CD4-positive, alpha-beta T cell treated with Interleukin-6 at 100 ng/mL for 8 hours (primary cell): ENCODE data around the gene CDX1.

Experiments
- DNase-seq: peaks from one replicate; pipeline ENCODE4 v3.0.0-alpha.2; 2020; ENCODE audit warnings: mixed read lengths, low spot score

CDX1 gene

DNA sequence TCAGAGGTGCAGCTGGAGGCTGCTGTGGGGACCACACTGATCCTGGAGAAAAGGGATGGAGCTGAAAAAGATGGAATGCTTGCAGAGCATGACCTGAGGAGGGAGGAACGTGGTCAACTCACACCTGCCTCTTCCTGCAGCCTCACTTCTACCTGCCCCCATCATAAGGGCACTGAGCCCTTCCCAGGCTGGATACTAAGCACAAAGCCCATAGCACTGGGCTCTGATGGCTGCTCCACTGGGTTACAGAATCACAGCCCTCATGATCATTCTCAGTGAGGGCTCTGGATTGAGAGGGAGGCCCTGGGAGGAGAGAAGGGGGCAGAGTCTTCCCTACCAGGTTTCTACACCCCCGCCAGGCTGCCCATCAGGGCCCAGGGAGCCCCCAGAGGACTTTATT, 17.4 kb downstream of the CDX1 start:
- no peak for DNase-seq

DNA sequence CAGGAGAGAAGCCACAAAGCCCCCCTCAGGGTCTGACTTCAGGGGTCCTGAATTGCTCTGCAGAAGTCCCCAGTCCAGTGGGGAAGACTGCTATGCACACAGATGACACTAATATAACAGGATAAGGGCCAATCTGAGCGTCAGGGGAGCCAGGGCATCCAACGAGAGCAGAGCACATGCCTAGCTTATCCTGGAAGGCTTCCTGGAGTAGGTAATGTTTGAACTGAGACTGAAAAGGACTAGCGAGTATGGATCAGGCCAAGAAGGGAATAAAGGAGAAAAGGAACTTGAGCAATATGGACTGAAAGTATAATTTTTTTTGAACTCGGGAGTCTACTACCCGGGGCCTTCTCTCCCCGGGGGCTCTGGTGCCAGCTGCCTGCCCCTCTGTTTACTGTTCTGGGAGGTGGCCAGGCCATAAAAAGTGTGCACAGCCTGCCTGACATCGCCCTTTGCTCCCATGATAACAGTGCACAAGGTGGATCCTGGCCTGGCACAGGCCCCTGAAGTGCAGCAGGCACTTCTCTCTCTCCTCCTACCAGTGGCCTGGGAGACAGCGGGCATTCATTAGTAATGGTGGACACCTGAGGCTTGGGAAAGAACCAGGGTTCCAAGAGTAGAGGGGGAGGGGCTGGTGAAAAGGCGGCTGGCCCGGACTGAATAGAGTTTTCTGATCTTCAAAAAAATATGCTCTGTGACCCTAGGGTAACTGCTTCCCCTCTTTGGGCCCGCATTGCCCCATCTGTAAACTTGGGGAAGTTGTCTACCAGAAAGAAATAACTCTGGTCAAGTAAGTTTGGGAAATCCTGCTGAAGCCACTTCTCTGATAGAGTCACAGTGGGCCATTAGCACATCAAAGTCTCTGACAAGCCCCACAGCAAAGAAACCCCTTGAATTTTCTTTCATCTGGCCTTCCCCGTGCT, 18.7 kb downstream of the CDX1 start:
- DNase-seq: no peak

DNA sequence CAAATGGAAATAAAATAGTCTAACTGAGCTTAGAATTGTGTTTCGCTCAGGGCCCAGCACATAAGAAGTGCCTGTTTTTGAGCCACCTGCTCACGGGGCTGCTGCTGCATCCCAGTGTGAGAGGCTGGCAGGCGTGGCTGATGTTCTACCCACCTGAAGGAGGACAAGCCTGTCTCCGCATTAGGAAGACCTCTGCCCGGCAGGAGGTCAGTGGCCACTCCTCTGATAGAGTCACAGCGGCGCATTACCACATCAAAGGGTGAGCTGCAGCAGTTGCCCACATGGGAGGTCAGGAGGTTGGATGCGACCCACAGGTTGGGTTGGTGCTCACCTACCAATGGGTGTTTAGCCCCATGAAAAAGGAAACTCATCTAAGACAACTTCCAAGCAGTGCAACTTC, 19.6 kb downstream of the CDX1 start:
- DNase-seq: no peak

DNA sequence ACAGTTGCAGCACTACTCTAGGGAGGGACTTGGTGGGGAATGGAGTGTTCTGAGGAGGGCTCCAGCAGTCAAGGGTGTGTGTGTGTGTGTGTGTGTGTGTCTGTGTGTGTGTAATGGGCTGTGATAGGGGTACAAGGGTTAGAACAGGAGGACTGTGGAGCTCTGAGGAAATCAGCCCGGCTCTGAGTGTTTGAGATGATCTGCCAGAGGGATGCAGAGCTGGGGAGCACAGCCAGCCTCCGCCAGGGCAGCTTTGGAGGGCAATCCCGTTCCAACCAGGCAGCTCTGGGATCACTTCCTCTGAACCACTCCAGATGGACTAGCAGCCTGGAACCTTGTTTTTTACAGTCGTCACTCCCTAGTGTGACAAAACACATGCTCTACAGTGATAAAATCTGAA, 20.3 kb downstream of the CDX1 start:
- no peak for DNase-seq

DNA sequence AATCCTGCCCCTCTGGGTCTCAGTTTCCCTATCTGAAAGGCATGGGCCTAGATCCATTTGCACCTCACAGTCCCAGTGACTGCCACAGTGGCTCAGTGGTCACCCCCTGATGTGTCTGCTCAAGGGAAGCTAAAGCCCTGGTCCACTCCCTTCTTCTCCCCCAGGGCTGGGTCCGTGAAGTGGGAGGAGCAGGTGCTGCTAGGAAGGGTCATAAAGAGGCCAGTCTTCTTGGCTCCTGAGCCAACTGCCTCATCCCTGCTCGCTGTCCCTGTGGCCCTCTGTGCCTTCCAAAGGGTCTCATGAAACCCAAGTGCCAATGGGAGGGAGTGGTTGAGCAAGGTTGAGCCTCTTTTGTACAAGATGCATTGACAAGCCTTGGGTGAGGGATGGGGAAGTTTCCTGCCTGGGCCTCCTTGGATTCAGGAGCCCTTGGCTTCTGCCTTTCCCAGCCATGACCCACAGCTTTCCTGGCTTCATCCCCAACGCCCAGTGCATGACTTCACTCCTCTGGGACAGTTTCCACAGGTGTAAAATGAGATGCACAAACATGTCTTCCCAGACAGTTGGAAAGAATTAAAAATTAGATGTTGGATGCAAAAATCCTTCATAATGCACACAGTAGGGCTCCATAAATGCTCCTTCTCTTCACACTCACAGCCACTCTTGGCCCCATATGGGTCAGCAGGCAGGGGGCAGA, 21.7 kb downstream of the CDX1 start:
- DNase-seq: no peak

DNA sequence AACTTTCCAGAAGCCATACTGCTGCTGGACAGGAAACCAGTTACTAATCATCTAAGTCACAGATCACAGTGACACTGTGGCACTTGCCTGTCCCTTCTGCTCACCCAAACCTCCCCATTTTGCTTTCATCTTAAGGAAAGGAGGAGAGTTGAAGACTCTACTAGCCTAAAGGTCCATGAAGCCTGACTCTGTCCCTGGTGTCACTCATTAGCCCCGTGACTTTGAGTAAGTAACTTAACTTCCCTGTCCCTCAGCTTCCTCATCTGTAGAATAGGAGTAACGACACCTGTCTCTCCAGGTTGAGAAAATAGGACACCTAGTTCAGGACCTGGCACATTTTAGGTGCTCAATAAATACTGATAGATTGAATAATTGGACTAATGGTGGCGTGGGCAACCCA, 22.7 kb downstream of the CDX1 start:
- no peak for DNase-seq

DNA sequence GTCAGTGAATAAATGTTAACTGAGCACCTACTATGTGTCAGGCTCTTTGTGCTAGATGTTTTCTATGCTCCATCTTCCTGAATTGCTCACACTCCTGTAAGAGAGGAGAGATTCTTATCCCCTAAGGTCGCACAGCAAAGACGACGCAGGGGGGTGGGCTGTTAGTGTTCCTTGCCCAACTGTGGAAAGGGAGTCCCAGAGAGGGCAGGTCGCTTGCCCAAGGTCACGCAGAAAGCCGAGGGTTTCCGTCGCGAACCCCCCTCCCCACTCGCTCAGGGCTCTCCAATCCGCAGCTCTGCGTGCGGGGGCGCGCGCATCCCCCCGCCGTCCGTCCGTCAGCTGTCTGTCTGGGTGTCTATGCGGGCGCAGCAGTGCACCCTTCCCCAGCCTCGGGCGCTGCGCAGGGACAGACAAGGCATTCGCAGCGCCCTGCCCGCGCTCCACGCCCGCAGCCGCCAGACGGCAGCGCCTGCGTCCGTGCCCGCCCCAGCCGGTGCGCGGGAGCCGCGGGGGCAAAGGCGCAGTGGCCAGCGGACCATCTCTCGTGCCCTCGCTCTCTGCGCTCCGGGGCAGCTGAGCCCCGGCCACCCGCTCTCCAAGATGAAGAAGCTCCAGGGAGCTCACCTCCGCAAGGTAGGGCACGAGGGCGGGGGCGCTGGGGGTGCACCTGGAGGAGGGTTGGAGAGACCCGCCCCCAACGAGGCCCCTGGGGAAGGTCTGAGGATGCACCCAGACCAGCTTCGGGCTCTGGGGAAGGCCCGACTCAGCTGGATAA, 23.3 kb downstream of the CDX1 start, which contains the start of gene SLC6A7:
SLC6A7 (plus strand) TSS at position 335 of the 775 bp plus-strand sequence; CDS start at position 601, 266 bp downstream.
- DNase-seq: no peak

DNA sequence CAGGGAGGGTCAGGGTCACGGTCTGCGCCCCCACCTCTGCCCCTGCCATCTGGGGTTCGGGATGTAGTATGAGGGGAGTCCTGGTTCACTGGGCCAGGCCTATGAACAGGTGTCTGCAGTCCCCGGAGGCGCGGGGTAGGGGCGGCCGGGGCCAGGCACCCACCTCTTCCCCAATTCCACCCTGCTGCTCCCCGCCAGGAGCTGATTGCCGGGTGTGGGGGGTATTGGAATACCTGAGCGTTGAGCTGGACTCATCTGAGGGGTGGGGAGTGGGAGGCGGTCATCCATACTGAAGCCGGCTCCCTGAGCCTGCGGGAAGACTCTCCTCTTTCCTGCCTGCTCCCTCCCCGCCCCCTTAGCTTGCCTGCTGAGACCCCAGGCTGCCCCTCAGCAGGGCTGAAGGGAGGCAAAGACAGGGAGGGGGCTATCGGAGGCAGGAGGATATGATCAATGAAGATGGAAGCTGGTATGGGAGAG, 24.0 kb downstream of the CDX1 start:
- DNase-seq: no peak

DNA sequence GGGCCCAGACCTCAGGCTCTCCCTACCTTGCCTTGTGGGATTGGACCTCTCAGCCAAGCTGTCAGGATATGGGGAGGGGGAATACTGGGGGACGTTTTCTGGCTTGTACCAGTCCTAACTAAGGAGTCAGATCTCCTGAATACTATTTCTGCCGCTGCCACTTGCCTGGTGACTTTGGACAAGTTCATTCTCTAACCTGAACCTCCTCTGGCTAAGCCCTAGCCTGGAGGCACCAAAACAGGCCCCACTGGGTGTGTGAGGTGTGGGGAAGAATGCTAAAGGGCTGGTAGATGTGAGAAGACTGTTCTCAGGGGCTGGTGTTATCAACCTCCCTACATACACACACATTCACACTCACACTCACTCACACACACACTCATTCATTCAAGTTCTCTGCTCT, 24.4 kb downstream of the CDX1 start:
- DNase-seq: no peak

DNA sequence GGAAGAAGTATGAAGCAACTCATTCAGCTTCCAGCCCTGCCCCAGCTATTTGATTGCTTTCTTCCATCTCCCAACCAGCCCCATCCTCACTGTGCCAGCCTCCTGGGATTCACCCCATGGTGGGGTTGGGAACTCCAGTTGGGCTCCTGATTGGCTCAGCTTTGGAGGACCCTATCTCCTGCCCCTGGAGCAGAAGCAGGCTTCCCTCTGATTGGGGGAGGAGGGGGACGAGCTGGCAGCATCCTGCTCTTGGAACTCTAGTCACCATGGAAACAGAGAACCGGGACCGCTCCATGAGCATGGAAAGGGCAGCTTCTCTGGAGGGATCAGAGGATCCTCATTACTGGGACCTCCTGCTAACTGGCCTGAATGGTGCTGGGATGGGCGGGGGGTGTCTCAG, 25.9 kb downstream of the CDX1 start:
- DNase-seq: no peak

DNA sequence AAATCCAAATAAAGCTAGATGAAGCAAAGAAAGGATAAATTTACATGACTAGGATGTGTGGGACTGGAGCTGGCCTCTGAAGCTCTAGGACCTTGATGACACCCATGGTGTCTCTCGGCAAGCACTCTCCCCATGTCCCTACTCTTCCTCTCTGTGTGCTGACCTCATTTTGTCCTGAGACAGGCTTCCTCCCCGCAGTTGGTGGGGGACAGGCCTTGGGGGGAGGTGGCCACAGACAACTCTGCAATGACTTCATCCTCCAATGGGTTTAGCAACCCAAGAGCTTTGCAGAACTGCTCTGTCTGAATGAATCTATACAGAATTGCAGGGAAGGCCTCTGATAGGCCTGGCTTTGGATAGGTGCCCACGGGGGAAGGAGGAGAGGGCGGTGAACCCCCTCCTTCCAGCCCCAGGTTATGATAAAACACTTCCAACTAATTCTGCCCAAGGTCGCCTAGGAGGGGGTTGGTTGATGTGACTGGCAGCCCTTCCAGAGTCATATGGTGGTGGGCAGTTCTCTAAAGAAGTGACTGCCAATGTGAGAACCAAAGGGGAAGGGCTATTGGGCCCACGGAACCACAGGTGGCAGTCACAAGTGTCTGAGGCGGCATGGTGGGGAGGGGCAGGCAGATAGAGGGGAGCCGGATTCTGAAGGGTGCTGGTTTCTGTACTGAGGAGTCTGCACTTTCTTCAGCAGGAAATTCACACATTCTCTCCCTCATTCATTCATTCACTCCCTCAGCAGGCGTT, 29.3 kb downstream of the CDX1 start:
- DNase-seq: no peak

DNA sequence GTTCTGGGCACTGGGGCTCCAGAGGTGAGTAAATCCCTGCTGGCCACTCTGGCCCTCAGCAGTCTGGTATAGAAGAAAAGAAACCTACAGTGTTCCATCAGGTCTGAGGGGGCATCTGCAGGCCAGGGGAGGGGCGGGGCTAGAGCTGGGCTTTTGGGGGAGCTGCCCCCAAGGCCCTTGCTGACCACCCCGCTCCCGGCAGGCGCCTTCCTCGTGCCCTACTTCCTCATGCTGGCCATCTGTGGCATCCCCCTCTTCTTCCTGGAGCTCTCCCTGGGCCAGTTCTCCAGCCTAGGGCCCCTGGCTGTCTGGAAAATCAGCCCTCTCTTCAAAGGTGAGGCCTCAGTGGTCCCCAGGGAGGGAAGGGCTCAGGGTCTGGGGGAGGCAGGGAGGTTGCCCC, 29.9 kb downstream of the CDX1 start:
- no peak for DNase-seq

DNA sequence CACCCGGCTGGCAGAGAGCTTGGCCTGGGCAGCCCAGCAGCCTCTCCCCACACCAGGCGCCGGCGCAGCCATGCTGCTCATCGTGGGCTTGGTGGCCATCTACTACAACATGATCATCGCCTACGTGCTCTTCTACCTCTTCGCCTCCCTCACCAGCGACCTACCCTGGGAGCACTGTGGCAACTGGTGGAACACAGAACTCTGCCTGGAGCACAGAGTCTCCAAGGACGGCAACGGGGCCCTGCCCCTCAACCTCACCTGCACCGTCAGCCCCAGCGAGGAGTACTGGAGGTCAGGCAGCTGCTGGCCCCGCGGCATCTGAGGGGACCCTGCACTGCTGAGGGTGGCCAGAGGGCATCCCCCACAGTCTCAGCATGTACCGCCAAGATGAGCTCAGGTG, 30.4 kb downstream of the CDX1 start:
- no peak for DNase-seq

DNA sequence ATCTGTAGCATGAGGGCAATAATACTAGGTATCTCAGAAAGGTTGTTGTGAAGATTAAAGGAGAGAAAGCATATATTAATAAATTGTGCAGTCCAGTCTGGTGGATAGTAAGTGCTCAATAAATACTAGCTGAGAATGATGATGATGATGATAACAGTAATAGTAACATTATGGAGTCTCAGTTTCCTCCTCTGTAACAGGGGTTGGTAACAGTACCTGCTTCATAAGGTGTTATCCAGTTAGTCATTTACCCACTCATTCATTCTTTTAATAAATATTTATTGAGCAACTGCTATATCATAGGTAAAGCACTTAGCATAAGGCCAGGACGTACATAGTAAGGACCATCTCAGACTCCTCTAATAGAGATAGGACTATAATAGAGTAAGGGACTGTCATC, 30.9 kb downstream of the CDX1 start:
- DNase-seq: no peak

DNA sequence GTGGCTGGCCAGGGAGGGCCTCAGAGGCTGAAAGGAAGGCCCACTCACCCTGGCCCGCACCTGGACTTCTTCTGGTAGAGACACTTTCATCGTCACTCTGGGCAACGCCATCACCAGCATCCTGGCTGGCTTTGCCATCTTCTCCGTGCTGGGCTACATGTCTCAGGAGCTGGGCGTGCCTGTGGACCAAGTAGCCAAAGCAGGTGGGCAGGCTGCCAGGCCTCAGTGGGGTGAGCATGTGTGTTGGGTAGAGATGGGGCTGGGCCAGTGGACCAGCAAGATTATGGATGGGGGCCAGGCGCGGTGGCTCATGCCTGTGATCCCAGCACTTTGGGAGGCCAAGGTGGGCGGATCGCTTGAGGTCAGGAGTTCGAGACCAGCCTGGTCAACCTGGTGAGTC, 35.9 kb downstream of the CDX1 start:
- DNase-seq: no peak

DNA sequence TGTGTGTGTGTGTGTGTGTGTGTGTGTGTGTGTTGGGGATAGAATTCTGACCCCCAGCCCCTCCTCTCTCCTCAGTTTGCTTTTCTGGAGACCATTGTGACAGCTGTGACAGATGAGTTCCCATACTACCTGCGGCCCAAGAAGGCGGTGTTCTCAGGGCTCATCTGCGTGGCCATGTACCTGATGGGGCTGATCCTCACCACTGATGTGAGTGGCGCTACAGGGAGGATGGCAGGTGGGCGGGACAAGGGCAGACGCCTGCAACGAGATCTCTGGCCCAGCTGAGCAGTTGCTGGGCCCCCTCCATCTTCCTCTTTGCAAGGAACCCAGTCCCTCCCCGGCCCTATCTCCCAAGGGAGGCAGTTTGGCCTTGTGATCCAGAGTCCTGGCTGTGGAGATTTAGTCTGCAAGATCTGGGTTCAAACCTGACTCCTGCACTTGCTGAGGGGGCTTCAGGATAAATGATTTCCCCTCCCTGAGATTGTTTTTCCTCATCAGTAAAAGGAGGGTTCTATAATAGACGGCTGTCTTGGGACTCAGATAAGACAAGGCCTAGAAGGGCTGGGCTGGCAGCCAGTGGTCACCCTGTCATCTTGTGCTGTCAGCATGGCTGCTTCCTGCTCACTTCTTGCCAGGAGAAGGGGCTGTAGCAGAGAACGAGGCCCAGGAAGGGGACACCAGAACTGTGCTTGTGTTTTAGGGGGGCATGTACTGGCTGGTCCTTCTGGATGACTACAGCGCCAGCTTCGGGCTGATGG, 37.4 kb downstream of the CDX1 start:
- DNase-seq: no peak

DNA sequence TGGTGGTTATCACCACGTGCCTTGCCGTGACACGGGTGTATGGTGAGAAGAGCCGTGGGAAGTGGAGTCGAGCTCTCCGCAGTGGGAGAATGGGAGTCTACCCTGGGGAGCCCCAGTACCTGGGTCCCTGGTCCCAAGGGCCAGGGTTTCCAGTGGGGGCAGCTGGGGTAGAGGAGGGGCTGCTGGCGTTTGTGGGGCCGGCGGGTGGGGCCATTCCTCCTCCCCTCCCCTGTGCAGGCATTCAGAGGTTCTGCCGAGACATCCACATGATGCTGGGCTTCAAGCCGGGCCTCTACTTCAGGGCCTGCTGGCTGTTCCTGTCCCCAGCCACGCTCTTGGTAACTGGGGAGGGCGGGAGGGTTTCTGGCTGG, 38.0 kb downstream of the CDX1 start:
- no peak for DNase-seq

DNA sequence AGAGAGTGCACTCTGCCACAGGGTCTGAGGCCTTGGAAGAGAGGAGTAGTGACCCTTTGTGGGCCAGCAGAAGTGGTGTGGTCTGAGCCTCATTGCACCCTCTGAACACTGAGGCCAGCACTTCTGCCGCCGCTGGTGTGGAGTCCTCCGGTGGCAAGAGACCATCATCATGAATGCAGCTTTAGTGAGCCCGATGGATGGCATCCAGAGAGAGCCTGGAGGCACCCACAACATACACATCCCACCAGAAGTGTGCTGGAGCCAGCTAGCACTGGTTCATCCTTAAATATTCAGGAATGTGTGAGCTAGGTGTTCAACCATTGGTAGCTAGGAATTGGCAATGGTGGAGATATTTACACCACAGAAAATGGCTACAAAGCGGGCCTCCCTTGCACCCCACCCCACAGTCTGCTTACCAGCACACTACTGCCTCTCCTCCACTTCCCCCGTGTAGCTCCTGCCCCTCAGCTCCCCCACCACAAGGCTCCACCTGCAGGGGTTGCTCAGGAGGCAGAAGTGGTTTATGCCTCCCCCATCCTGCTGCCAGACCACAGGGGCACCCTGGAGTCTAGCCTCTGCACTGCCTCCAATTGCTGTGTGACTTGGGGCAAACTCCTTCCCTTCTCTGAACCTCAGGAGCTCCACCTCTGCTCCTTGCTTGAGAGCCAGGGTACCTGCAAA, 39.7 kb downstream of the CDX1 start:
- no peak for DNase-seq

DNA sequence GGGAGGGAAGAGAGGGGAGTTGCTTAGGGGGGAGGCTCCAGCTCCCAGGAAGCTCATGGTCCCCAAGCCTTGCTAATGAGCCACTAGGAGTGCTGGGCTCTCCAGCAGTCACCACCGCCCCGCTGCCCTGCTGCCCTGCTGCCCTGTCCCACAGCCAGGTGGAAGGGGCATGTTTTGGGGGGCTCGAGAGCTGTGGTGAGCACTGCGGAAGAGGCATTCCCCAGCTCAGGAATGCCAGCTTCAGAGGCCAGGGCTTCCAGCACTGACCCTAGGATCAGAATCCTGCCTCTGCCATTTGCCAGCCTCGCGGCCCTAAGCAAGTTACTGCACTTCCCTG, 40.2 kb downstream of the CDX1 start:
- no peak for DNase-seq
